Measurements from ENCODE around the gene KLHL7. TPM values are rescaled to one million over a fixed set of nuclear protein-coding genes. Genes with fewer than 3 reads are reported as not detected.
"Not testable (repeated sequence)": the region's sequence is repeated elsewhere in the genome, so short reads cannot be mapped to it uniquely, and the experiment has no call there.

The KLHL7 gene
- total RNA-seq, 1 experiment from 2014 or later: 35.2 TPM

GRCh38 chr7:23123007-23123406 is 17.4 kb downstream of the KLHL7 start:
- no peak overlapping the region for H3K27ac Mint-ChIP-seq (ENCODE audit: unreplicated experiment)
- TF ChIP-seq, protein P1, sequence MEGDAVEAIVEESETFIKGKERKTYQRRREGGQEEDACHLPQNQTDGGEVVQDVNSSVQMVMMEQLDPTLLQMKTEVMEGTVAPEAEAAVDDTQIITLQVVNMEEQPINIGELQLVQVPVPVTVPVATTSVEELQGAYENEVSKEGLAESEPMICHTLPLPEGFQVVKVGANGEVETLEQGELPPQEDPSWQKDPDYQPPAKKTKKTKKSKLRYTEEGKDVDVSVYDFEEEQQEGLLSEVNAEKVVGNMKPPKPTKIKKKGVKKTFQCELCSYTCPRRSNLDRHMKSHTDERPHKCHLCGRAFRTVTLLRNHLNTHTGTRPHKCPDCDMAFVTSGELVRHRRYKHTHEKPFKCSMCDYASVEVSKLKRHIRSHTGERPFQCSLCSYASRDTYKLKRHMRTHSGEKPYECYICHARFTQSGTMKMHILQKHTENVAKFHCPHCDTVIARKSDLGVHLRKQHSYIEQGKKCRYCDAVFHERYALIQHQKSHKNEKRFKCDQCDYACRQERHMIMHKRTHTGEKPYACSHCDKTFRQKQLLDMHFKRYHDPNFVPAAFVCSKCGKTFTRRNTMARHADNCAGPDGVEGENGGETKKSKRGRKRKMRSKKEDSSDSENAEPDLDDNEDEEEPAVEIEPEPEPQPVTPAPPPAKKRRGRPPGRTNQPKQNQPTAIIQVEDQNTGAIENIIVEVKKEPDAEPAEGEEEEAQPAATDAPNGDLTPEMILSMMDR (IDR thresholded peaks at IDR 0.05; ENCODE audit: unreplicated experiment): no peak
- no peaks in the 10 kb centered on the region for H3K9me3 Mint-ChIP-seq (ENCODE audit: low read depth, unreplicated experiment)
- CTCF ChIA-PET: interaction anchor here (0.8 kb wide), 1 partner anchor 9 kb away, joined by 3 read pairs; no protein-coding TSS in a partner anchor
- no peak overlapping the region for H3K4me3 Mint-ChIP-seq (ENCODE audit: low read depth, unreplicated experiment)
- no peaks in the 10 kb centered on the region for H3K4me1 Mint-ChIP-seq (ENCODE audit: low read depth, unreplicated experiment)
- BruUV-seq (replicated peaks): no TSS peak
- DNase-seq: no peak
- H3K27me3 Mint-ChIP-seq (ENCODE audit: unreplicated experiment): no peaks in the 10 kb centered on the region
- intact Hi-C loops (cut with micrococcal nuclease; ENCODE audit: unreplicated experiment): no loop called here
- H3K36me3 Mint-ChIP-seq (ENCODE audit: insufficient read depth, unreplicated experiment): no peaks in the 10 kb centered on the region

- Mint-ChIP-seq H3K36me3 (ENCODE audit: insufficient read depth, unreplicated experiment) (no peaks in the 10 kb centered on the region), H3K27ac (ENCODE audit: unreplicated experiment) (no peak overlapping the region), H3K4me3 (ENCODE audit: low read depth, unreplicated experiment) (no peak overlapping the region), H3K9me3 (ENCODE audit: low read depth, unreplicated experiment) (no peaks in the 10 kb centered on the region), H3K4me1 (ENCODE audit: low read depth, unreplicated experiment) (no peaks in the 10 kb centered on the region), H3K27me3 (ENCODE audit: unreplicated experiment) (no peaks in the 10 kb centered on the region)
- intact Hi-C loops (cut with micrococcal nuclease; ENCODE audit: unreplicated experiment): no loop called here
- CTCF ChIA-PET: interaction anchor here (0.8 to 1.3 kb wide), 2 partner anchors 8 to 37 kb away, joined by 3 read pairs; no protein-coding TSS in a partner anchor
- TF ChIP-seq, protein P1 (IDR thresholded peaks at IDR 0.05; ENCODE audit: unreplicated experiment): no peak
- BruUV-seq (replicated peaks): no TSS peak
- DNase-seq: no peak
Observed at GRCh38 chr7:23123465-23123864, 17.9 kb downstream of the KLHL7 start.

DNA sequence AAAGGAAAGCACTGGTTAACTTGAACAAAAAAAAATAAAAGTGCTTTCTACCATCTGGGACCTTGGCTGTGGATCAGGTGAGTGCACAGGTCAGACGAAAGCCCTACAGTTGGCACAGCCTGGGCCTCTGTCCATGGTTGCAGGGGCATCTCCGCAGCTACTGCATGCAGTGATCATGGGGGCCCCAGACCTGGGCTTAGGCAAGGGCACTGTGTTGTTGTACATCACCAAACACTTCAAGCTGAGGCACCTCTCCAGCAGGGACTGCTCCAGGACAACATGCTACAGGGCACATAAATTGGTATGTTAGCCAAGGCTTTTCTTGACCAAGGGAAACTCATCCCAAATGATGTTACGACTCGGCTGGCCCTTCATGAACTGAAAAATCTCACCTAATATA is 23.5 kb downstream of the KLHL7 start:
- Mint-ChIP-seq H3K27me3 (ENCODE audit: unreplicated experiment) (no peaks in the 10 kb centered on the region), H3K27ac (ENCODE audit: unreplicated experiment) (no peak overlapping the region), H3K9me3 (ENCODE audit: low read depth, unreplicated experiment) (no peaks in the 10 kb centered on the region), H3K4me3 (ENCODE audit: low read depth, unreplicated experiment) (no peak overlapping the region), H3K4me1 (ENCODE audit: low read depth, unreplicated experiment) (no peaks in the 10 kb centered on the region), H3K36me3 (ENCODE audit: insufficient read depth, unreplicated experiment) (no peaks in the 10 kb centered on the region)
- TF ChIP-seq, protein P1 (IDR thresholded peaks at IDR 0.05; ENCODE audit: unreplicated experiment): no peak
- no peak for DNase-seq
- CTCF ChIA-PET: interaction anchor here (0.6 kb wide), 1 partner anchor 304 kb away, joined by 3 read pairs; no protein-coding TSS in a partner anchor
- intact Hi-C loops (cut with micrococcal nuclease; ENCODE audit: unreplicated experiment): no loop called here
- BruUV-seq (replicated peaks): no TSS peak

DNA sequence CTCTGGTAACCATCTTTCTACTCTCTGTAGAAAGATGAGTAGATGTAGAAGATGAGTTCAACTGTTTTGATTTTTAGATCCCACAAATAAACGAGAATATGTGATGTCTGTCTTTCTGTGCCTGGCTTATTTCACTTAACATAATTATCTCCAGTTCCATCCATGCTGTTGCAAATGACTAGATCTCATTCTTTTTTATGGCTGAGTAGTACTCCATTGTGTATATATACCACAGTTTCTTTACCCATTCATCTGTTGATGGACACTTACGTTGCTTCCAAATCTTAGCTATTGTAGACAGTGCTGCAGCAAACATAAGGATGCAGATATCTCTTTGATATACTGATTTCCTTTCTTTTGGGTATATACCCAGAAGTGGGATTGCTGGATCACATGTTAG is 26.2 kb downstream of the KLHL7 start:
- intact Hi-C loops (cut with micrococcal nuclease; ENCODE audit: unreplicated experiment): loop anchor here (10.0 kb wide), 1 partner anchor 1737 kb away; no protein-coding TSS in a partner anchor
- BruUV-seq (replicated peaks); H3K27me3 Mint-ChIP-seq (ENCODE audit: unreplicated experiment); H3K4me1 Mint-ChIP-seq (ENCODE audit: low read depth, unreplicated experiment); H3K9me3 Mint-ChIP-seq (ENCODE audit: low read depth, unreplicated experiment); DNase-seq; H3K36me3 Mint-ChIP-seq (ENCODE audit: insufficient read depth, unreplicated experiment); H3K4me3 Mint-ChIP-seq (ENCODE audit: low read depth, unreplicated experiment); H3K27ac Mint-ChIP-seq (ENCODE audit: unreplicated experiment): not testable (repeated sequence)
- CTCF ChIA-PET: interaction anchor here (0.9 kb wide), 1 partner anchor 9 kb away, joined by 3 read pairs; no protein-coding TSS in a partner anchor

- CTCF ChIA-PET: interaction anchor here (0.5 to 0.6 kb wide), 2 partner anchors 145 to 315 kb away, joined by 3 to 4 read pairs; no protein-coding TSS in a partner anchor
- TF ChIP-seq, protein P1 (IDR thresholded peaks at IDR 0.05; ENCODE audit: unreplicated experiment): no peak
- no peaks in the 10 kb centered on the region for H3K27me3 Mint-ChIP-seq (ENCODE audit: unreplicated experiment)
- H3K9me3 Mint-ChIP-seq (ENCODE audit: low read depth, unreplicated experiment): no peaks in the 10 kb centered on the region
- intact Hi-C loops (cut with micrococcal nuclease; ENCODE audit: unreplicated experiment): loop anchor here (10.0 kb wide), 1 partner anchor 1739 kb away; no protein-coding TSS in a partner anchor
- BruUV-seq (replicated peaks): no TSS peak
- no peaks in the 10 kb centered on the region for H3K4me1 Mint-ChIP-seq (ENCODE audit: low read depth, unreplicated experiment)
- H3K27ac Mint-ChIP-seq (ENCODE audit: unreplicated experiment): no peak overlapping the region
- H3K36me3 Mint-ChIP-seq (ENCODE audit: insufficient read depth, unreplicated experiment): no peaks in the 10 kb centered on the region
- no peak for DNase-seq
- no peak overlapping the region for H3K4me3 Mint-ChIP-seq (ENCODE audit: low read depth, unreplicated experiment)
Observed at GRCh38 chr7:23133797-23134196, 28.2 kb downstream of the KLHL7 start.
